GM20000 (cell line): Measurements from ENCODE around the gene CUBN.

Source experiments
- DNase-seq: peaks from one replicate; pipeline ENCODE4 v3.0.0; 2012; ENCODE audit warnings: low spot score
- CTCF ChIP-seq: IDR thresholded peaks from 2 replicates; pipeline ENCODE4 v1.5.1; 2012; ENCODE audit warnings: mild to moderate bottlenecking, control low read depth; ENCODE audit errors: extremely low read depth, missing control alignments

Gene CUBN

DNA sequence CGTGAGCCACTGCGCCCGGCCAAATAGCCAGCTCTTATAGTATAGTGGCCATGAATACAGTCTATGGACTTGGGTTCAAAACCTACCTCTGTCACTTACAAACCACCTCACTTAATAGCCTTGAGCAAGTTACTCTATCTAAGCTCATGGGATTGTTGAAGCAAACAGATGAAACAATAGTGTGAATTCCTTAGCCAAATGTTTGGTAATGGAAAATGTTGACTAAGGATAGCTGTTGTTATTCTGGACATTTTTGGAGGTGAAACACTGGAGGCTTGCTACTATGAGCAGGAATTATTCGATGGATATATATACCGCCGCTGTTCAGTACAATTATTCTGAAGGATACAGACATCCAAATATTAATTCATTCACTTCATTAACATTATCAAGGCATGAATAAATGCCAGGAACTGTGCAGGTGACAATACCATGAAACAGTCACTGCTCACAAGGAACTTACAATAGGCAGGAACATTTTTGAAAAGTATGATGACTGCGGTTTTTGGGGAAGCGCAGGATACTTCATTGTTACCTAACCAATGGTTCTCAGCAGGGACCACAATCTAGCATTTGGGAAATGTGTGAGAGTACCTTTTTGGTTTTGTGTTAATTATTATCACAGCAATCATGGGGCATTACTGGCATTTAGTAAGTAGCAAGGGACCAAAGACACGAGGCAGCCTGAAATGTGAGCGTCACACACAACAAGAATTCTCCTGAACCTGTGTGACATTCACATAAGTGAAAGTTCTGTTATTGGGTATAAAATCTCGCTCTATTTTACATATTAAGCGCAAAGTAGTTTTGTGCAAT is 55.7 kb downstream of the CUBN start:
- TF ChIP-seq CTCF, result no peak
- no peak for DNase-seq

- TF ChIP-seq CTCF, result no peak
- no peak for DNase-seq
These were observed 60.7 kb downstream of the CUBN start for GRCh38 chr10:17068953-17069352.

DNA sequence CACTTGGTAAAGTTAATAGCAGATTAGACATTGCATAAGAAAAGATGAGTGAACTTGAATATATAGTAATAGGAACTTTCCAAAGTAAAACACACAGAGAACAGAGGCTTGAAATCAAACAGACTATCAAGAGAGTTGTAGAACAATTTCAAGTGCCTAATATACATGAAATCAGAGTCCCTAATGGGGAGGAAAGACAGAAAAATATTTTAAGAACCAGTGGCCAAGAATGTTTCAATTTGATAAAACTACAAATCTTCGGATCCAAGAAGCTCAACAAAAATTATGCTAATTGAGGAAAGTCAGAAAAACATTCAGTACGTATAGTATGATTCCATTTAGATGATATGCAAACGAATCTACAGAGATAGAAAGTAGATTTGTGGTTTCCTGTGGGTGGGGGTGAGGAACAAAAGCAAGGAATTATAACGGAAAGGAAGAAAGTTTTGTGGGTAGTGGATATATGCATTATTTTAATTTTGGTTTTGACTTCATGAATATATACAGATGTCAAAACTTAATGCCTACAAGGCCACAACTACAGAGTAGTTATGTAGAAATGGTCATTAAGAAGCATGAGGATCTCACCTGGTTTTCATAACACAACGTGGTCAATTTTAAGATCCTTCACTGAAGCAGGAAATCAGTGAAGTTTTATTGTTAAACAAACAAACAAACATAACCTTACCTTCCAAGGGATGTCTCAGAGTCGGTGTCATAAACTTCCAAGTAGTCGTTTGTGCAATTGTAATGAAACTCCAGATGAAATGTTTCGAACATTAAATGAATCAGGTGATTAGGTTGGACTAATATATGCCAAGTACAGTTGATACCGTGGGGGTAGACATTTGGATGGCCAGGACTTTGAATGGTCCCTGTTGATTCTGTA is 62.0 kb downstream of the CUBN start:
- no peak for TF ChIP-seq CTCF
- no peak for DNase-seq

GRCh38 chr10:17066807-17067206 is 62.8 kb downstream of the CUBN start:
- DNase-seq, result no peak
- no peak for TF ChIP-seq CTCF

DNA sequence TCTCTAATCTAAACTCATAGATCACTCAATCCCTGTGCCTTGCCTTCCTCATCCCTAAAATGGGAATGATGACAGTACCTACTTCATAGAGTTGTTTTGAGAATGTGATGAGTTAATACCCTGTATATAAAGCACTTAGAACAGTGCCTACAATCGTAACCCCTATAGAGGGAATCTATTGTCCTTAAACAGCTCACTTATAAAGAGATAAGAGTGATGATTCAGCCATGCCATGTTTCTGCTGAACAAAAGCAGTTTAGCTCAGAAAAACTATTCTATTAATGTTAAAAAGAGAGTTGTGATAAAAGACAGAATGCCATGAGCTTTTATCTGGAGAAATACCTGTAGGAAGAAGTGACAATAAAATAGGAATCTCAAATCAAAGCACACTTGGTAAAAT is 63.6 kb downstream of the CUBN start:
- TF ChIP-seq CTCF, result no peak
- no peak for DNase-seq

- DNase-seq, result no peak
- TF ChIP-seq CTCF, result no peak
These were observed 64.3 kb downstream of the CUBN start for GRCh38 chr10:17065273-17065672.

- DNase-seq, result no peak
- TF ChIP-seq CTCF, result no peak
These were observed 65.2 kb downstream of the CUBN start for GRCh38 chr10:17064435-17064834.
